ENCODE measurements around the gene POMP.

DNA sequence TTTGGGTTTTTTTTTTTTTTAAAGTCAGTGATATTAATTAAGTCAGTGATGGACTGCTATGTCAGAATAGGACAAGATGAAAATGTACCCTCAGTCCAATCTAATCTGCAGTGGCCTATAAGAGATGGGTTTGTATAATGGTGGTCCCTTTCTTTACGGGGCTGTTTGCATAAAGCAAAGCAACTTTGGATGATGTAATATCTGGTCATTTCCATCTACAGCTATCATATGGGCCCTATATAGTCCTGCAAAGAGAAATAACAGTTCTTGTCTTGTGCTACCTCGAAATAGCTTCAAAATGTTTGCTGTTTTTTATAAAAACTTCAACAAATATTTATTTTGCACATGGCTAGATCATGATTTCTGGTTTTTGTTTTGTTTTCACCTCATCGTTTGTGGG is 20.2 kb upstream of the POMP start:
- TF ChIP-seq FOXM1 (IDR thresholded peaks at IDR 0.05; ENCODE audit: borderline replicate concordance, low read depth), result no peak
- no peak for TF ChIP-seq EGR1 (IDR thresholded peaks at IDR 0.05)
- TF ChIP-seq, protein P1, sequence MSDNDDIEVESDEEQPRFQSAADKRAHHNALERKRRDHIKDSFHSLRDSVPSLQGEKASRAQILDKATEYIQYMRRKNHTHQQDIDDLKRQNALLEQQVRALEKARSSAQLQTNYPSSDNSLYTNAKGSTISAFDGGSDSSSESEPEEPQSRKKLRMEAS (IDR thresholded peaks at IDR 0.05), result no peak
- TF ChIP-seq EP300 (IDR thresholded peaks at IDR 0.05; ENCODE audit: borderline replicate concordance), result no peak
- TF ChIP-seq, protein P2, sequence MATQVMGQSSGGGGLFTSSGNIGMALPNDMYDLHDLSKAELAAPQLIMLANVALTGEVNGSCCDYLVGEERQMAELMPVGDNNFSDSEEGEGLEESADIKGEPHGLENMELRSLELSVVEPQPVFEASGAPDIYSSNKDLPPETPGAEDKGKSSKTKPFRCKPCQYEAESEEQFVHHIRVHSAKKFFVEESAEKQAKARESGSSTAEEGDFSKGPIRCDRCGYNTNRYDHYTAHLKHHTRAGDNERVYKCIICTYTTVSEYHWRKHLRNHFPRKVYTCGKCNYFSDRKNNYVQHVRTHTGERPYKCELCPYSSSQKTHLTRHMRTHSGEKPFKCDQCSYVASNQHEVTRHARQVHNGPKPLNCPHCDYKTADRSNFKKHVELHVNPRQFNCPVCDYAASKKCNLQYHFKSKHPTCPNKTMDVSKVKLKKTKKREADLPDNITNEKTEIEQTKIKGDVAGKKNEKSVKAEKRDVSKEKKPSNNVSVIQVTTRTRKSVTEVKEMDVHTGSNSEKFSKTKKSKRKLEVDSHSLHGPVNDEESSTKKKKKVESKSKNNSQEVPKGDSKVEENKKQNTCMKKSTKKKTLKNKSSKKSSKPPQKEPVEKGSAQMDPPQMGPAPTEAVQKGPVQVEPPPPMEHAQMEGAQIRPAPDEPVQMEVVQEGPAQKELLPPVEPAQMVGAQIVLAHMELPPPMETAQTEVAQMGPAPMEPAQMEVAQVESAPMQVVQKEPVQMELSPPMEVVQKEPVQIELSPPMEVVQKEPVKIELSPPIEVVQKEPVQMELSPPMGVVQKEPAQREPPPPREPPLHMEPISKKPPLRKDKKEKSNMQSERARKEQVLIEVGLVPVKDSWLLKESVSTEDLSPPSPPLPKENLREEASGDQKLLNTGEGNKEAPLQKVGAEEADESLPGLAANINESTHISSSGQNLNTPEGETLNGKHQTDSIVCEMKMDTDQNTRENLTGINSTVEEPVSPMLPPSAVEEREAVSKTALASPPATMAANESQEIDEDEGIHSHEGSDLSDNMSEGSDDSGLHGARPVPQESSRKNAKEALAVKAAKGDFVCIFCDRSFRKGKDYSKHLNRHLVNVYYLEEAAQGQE (IDR thresholded peaks at IDR 0.05; ENCODE audit: low read depth), result no peak
- TF ChIP-seq TAF1 (IDR thresholded peaks at IDR 0.05; ENCODE audit: low read depth), result no peak

Data from Ishikawa (cell line).